ENCODE data around the gene APOH.

Gene APOH

GRCh38 chr17:66175892-66176291, 53.3 kb downstream of the APOH start:
- Histone ChIP-seq H3K36me3 (ENCODE audit: control insufficient read depth, insufficient read depth, low read length) (no peaks in the 10 kb centered on the region), H3K9ac (ENCODE audit: low read length) (no peak overlapping the region), H3K4me1 (ENCODE audit: control insufficient read depth, insufficient read depth, low read length) (no peaks in the 10 kb centered on the region), H3K27me3 (ENCODE audit: control insufficient read depth, insufficient read depth, low read length) (no peaks in the 10 kb centered on the region), H3K27ac (ENCODE audit: low read depth, low read length) (no peak overlapping the region), H3K4me3 (ENCODE audit: low read length) (no peak overlapping the region)

GRCh38 chr17:66172691-66173223, 56.5 kb downstream of the APOH start:
- no peak overlapping the region for H3K9ac ChIP-seq (ENCODE audit: low read length)
- no peak overlapping the region for H3K27ac ChIP-seq (ENCODE audit: low read depth, low read length)
- H3K27me3 ChIP-seq (ENCODE audit: control insufficient read depth, insufficient read depth, low read length): no peaks in the 10 kb centered on the region
- no peak overlapping the region for H3K4me3 ChIP-seq (ENCODE audit: low read length)
- no peaks in the 10 kb centered on the region for H3K4me1 ChIP-seq (ENCODE audit: control insufficient read depth, insufficient read depth, low read length)
- no peaks in the 10 kb centered on the region for H3K36me3 ChIP-seq (ENCODE audit: control insufficient read depth, insufficient read depth, low read length)

- no peak overlapping the region for H3K4me3 ChIP-seq (ENCODE audit: low read length)
- no peaks in the 10 kb centered on the region for H3K36me3 ChIP-seq (ENCODE audit: control insufficient read depth, insufficient read depth, low read length)
- H3K4me1 ChIP-seq (ENCODE audit: control insufficient read depth, insufficient read depth, low read length): peaks cover under 1% of the 10 kb centered on the region
- no peak overlapping the region for H3K27ac ChIP-seq (ENCODE audit: low read depth, low read length)
- no peak overlapping the region for H3K9ac ChIP-seq (ENCODE audit: low read length)
- no peaks in the 10 kb centered on the region for H3K27me3 ChIP-seq (ENCODE audit: control insufficient read depth, insufficient read depth, low read length)
These were observed 57.1 kb downstream of the APOH start for GRCh38 chr17:66172144-66172543.

- no peak overlapping the region for H3K9ac ChIP-seq (ENCODE audit: low read length)
- H3K4me3 ChIP-seq (ENCODE audit: low read length): no peak overlapping the region
- H3K36me3 ChIP-seq (ENCODE audit: control insufficient read depth, insufficient read depth, low read length): no peaks in the 10 kb centered on the region
- no peak overlapping the region for H3K27ac ChIP-seq (ENCODE audit: low read depth, low read length)
- H3K4me1 ChIP-seq (ENCODE audit: control insufficient read depth, insufficient read depth, low read length): peaks cover 3% of the 10 kb centered on the region
- H3K27me3 ChIP-seq (ENCODE audit: control insufficient read depth, insufficient read depth, low read length): no peaks in the 10 kb centered on the region
These were observed 57.5 kb downstream of the APOH start for GRCh38 chr17:66171692-66172091.

GRCh38 chr17:66171172-66171571, 58.0 kb downstream of the APOH start:
- H3K4me3 ChIP-seq (ENCODE audit: low read length): no peak overlapping the region
- no peaks in the 10 kb centered on the region for H3K36me3 ChIP-seq (ENCODE audit: control insufficient read depth, insufficient read depth, low read length)
- H3K27me3 ChIP-seq (ENCODE audit: control insufficient read depth, insufficient read depth, low read length): no peaks in the 10 kb centered on the region
- H3K4me1 ChIP-seq (ENCODE audit: control insufficient read depth, insufficient read depth, low read length): peaks cover 3% of the 10 kb centered on the region
- no peak overlapping the region for H3K27ac ChIP-seq (ENCODE audit: low read depth, low read length)
- no peak overlapping the region for H3K9ac ChIP-seq (ENCODE audit: low read length)

GRCh38 chr17:66169839-66170238, 59.4 kb downstream of the APOH start:
- Histone ChIP-seq H3K4me1 (ENCODE audit: control insufficient read depth, insufficient read depth, low read length) (peaks cover 3% of the 10 kb centered on the region), H3K36me3 (ENCODE audit: control insufficient read depth, insufficient read depth, low read length) (no peaks in the 10 kb centered on the region), H3K4me3 (ENCODE audit: low read length) (no peak overlapping the region), H3K9ac (ENCODE audit: low read length) (no peak overlapping the region), H3K27me3 (ENCODE audit: control insufficient read depth, insufficient read depth, low read length) (no peaks in the 10 kb centered on the region), H3K27ac (ENCODE audit: low read depth, low read length) (no peak overlapping the region)

GRCh38 chr17:66167189-66167815, 61.9 kb downstream of the APOH start:
- Histone ChIP-seq H3K4me1 (ENCODE audit: control insufficient read depth, insufficient read depth, low read length) (peaks cover 3% of the 10 kb centered on the region), H3K4me3 (ENCODE audit: low read length) (no peak overlapping the region), H3K27ac (ENCODE audit: low read depth, low read length) (no peak overlapping the region), H3K27me3 (ENCODE audit: control insufficient read depth, insufficient read depth, low read length) (no peaks in the 10 kb centered on the region), H3K9ac (ENCODE audit: low read length) (no peak overlapping the region), H3K36me3 (ENCODE audit: control insufficient read depth, insufficient read depth, low read length) (no peaks in the 10 kb centered on the region)

- Histone ChIP-seq H3K36me3 (ENCODE audit: control insufficient read depth, insufficient read depth, low read length) (no peaks in the 10 kb centered on the region), H3K4me3 (ENCODE audit: low read length) (no peak overlapping the region), H3K27me3 (ENCODE audit: control insufficient read depth, insufficient read depth, low read length) (no peaks in the 10 kb centered on the region), H3K9ac (ENCODE audit: low read length) (no peak overlapping the region), H3K4me1 (ENCODE audit: control insufficient read depth, insufficient read depth, low read length) (peaks cover 3% of the 10 kb centered on the region), H3K27ac (ENCODE audit: low read depth, low read length) (no peak overlapping the region)
These were observed 63.6 kb downstream of the APOH start for GRCh38 chr17:66165537-66166123.
